ENCODE results near the gene KRTAP4-16.
"Not testable (repeated sequence)": the region's sequence is repeated elsewhere in the genome, so short reads cannot be mapped to it uniquely, and the experiment has no call there.

Gene KRTAP4-16

GRCh38 chr17:41076788-41077187 is 25.2 kb downstream of the KRTAP4-16 start:
- no peak for DNase-seq (ENCODE audit: low read depth in 2 of 3, low spot score in 2 of 3)

GRCh38 chr17:41073676-41074075 is 28.3 kb downstream of the KRTAP4-16 start:
- DNase-seq (ENCODE audit: low read depth in 2 of 3, low spot score in 2 of 3): no peak

- no peak for DNase-seq (ENCODE audit: low read depth in 2 of 3, low spot score in 2 of 3)
These were observed 30.2 kb downstream of the KRTAP4-16 start for GRCh38 chr17:41071606-41072360.

GRCh38 chr17:41069031-41069430 is 33.0 kb downstream of the KRTAP4-16 start:
- DNase-seq (ENCODE audit: low read depth in 2 of 3, low spot score in 2 of 3): no peak

GRCh38 chr17:41067281-41067680 is 34.7 kb downstream of the KRTAP4-16 start:
- no peak for DNase-seq (ENCODE audit: low read depth in 2 of 3, low spot score in 2 of 3)

- no peak for DNase-seq (ENCODE audit: low read depth in 2 of 3, low spot score in 2 of 3)
These were observed 36.0 kb downstream of the KRTAP4-16 start, which contains the start of gene KRTAP2-4 for GRCh38 chr17:41065829-41066624. TSS of gene KRTAP2-4 (minus strand) at chr17:41065879. CDS start at chr17:41065845, 34 bp downstream.

GRCh38 chr17:41065016-41065689 is 36.9 kb downstream of the KRTAP4-16 start:
- not testable (repeated sequence) for DNase-seq (ENCODE audit: low read depth in 2 of 3, low spot score in 2 of 3)

GRCh38 chr17:41064301-41064700 is 37.7 kb downstream of the KRTAP4-16 start:
- DNase-seq (ENCODE audit: low read depth in 2 of 3, low spot score in 2 of 3): no peak

GRCh38 chr17:41063449-41063848 is 38.6 kb downstream of the KRTAP4-16 start:
- no peak for DNase-seq (ENCODE audit: low read depth in 2 of 3, low spot score in 2 of 3)

- DNase-seq (ENCODE audit: low read depth in 2 of 3, low spot score in 2 of 3): no peak
These were observed 40.0 kb downstream of the KRTAP4-16 start for GRCh38 chr17:41061964-41062363.

GRCh38 chr17:41060052-41060604 is 41.9 kb downstream of the KRTAP4-16 start, which contains the start of gene KRTAP2-3:
TSS of gene KRTAP2-3 (minus strand) at chr17:41060114. CDS start at chr17:41060050, 64 bp downstream.
- no peak for DNase-seq (ENCODE audit: low read depth in 2 of 3, low spot score in 2 of 3)

GRCh38 chr17:41059276-41060051 is 42.5 kb downstream of the KRTAP4-16 start:
- DNase-seq (ENCODE audit: low read depth in 2 of 3, low spot score in 2 of 3): not testable (repeated sequence)

- no peak for DNase-seq (ENCODE audit: low read depth in 2 of 3, low spot score in 2 of 3)
These were observed 43.3 kb downstream of the KRTAP4-16 start for GRCh38 chr17:41058741-41059140.

GRCh38 chr17:41057547-41057946 is 44.5 kb downstream of the KRTAP4-16 start:
- no peak for DNase-seq (ENCODE audit: low read depth in 2 of 3, low spot score in 2 of 3)

GRCh38 chr17:41055130-41055529 is 46.9 kb downstream of the KRTAP4-16 start, which contains the start of gene KRTAP2-2:
TSS of gene KRTAP2-2 (minus strand) at chr17:41055230. CDS start at chr17:41055211, 19 bp downstream.
- DNase-seq (ENCODE audit: low read depth in 2 of 3, low spot score in 2 of 3): not testable (repeated sequence)

- DNase-seq (ENCODE audit: low read depth in 2 of 3, low spot score in 2 of 3): not testable (repeated sequence)
These were observed 47.5 kb downstream of the KRTAP4-16 start for GRCh38 chr17:41054556-41054955.

- DNase-seq (ENCODE audit: low read depth in 2 of 3, low spot score in 2 of 3): no peak
These were observed 48.0 kb downstream of the KRTAP4-16 start for GRCh38 chr17:41054025-41054424.

- DNase-seq (ENCODE audit: low read depth in 2 of 3, low spot score in 2 of 3): no peak
These were observed 49.4 kb downstream of the KRTAP4-16 start for GRCh38 chr17:41052566-41052965.
